Astrocyte (in vitro differentiated cells and primary cell): ENCODE results near the gene NBEA. TPM values are rescaled to one million over a fixed set of nuclear protein-coding genes. Genes with fewer than 3 reads are reported as not detected.
A peak's percentile ranks its signal among the peaks of the same experiment; 100 is the strongest.

Experiments used
- DNase-seq: peaks from one replicate; pipeline ENCODE4 v3.0.0-alpha.2; 2010; ENCODE audit warnings: low read depth
- FAIRE-seq: peaks from 2 replicates; lab custom pipeline; 2011; peaks lifted over from hg19 to GRCh38; lab: Jason Lieb, UNC
- H2AFZ ChIP-seq: 2 replicates; pipeline ENCODE4 v1.6.0; 2012; ENCODE audit warnings: low read depth, low read length, inconsistent platforms
- H3K27ac ChIP-seq: 2 replicates; pipeline ENCODE4 v1.5.1; 2011; ENCODE audit warnings: low read depth, low read length, inconsistent platforms
- H3K27me3 ChIP-seq: 2 replicates; pipeline ENCODE4 v1.6.0; 2011; ENCODE audit warnings: low read length, inconsistent platforms; ENCODE audit not compliant: insufficient read depth
- H3K36me3 ChIP-seq: 2 replicates; pipeline ENCODE4 v1.5.1; 2011; ENCODE audit warnings: low read length, inconsistent platforms; ENCODE audit not compliant: insufficient read depth
- H3K4me1 ChIP-seq: 2 replicates; pipeline ENCODE4 v1.5.1; 2011; ENCODE audit warnings: low read length, inconsistent platforms; ENCODE audit not compliant: insufficient read depth
- H3K4me2 ChIP-seq: 2 replicates; pipeline ENCODE4 v1.6.0; 2012; ENCODE audit warnings: low read length, inconsistent platforms
- H3K4me3 ChIP-seq: 2 replicates; pipeline ENCODE4 v1.5.1; 2011; ENCODE audit warnings: low read depth, mild to moderate bottlenecking, low read length, inconsistent platforms; ENCODE audit not compliant: insufficient read depth
- H3K79me2 ChIP-seq: 2 replicates; pipeline ENCODE4 v1.6.0; 2012; ENCODE audit warnings: mild to moderate bottlenecking, low read length, inconsistent platforms; ENCODE audit not compliant: insufficient read depth
- H3K9ac ChIP-seq: 2 replicates; pipeline ENCODE4 v1.6.0; 2012; ENCODE audit warnings: mild to moderate bottlenecking, low read length, inconsistent platforms
- H3K9me3 ChIP-seq: 2 replicates; pipeline ENCODE4 v1.5.1; 2012; ENCODE audit warnings: low read depth, mild to moderate bottlenecking, low read length, inconsistent platforms; ENCODE audit not compliant: insufficient read depth
- H4K20me1 ChIP-seq: 2 replicates; pipeline ENCODE4 v1.6.0; 2012; ENCODE audit warnings: low read length, inconsistent platforms; ENCODE audit not compliant: insufficient read depth
- H3K27ac Mint-ChIP-seq: one replicate; pipeline ENCODE4 v1.8.0; 2021; ENCODE audit warnings: mild to moderate bottlenecking, mixed read lengths; ENCODE audit not compliant: unreplicated experiment
- H3K27me3 Mint-ChIP-seq: one replicate; pipeline ENCODE4 v1.8.0; 2021; ENCODE audit warnings: low read depth, mixed read lengths; ENCODE audit not compliant: unreplicated experiment
- H3K36me3 Mint-ChIP-seq: one replicate; pipeline ENCODE4 v1.8.0; 2021; ENCODE audit warnings: low read depth, mixed read lengths; ENCODE audit not compliant: unreplicated experiment
- H3K4me1 Mint-ChIP-seq: one replicate; pipeline ENCODE4 v1.8.0; 2021; ENCODE audit warnings: low read depth, mixed read lengths; ENCODE audit not compliant: unreplicated experiment
- H3K4me3 Mint-ChIP-seq: one replicate; pipeline ENCODE4 v1.8.0; 2021; ENCODE audit warnings: mild to moderate bottlenecking, moderate library complexity, mixed read lengths; ENCODE audit not compliant: unreplicated experiment
- H3K9me3 Mint-ChIP-seq: one replicate; pipeline ENCODE4 v1.8.0; 2021; ENCODE audit warnings: mild to moderate bottlenecking, mixed read lengths; ENCODE audit not compliant: unreplicated experiment
- CTCF ChIP-seq: IDR thresholded peaks from 2 replicates; pipeline ENCODE4 v1.5.1; 2011; ENCODE audit warnings: low read depth, mild to moderate bottlenecking, inconsistent platforms, low read length, moderate library complexity; ENCODE audit not compliant: insufficient read depth
- EZH2 ChIP-seq: IDR thresholded peaks from 2 replicates; pipeline ENCODE4 v1.6.1; 2012; ENCODE audit warnings: mild to moderate bottlenecking, low read length, inconsistent platforms; ENCODE audit not compliant: insufficient read depth
- total RNA-seq: library from RNA; stranded (reverse); gene quantifications from 2 replicates; pipeline ENCODE4 v1.2.1, GENCODE V29; 2021

Gene NBEA
- total RNA-seq, 1 donor from 2014 or later = 7.8 TPM

DNA sequence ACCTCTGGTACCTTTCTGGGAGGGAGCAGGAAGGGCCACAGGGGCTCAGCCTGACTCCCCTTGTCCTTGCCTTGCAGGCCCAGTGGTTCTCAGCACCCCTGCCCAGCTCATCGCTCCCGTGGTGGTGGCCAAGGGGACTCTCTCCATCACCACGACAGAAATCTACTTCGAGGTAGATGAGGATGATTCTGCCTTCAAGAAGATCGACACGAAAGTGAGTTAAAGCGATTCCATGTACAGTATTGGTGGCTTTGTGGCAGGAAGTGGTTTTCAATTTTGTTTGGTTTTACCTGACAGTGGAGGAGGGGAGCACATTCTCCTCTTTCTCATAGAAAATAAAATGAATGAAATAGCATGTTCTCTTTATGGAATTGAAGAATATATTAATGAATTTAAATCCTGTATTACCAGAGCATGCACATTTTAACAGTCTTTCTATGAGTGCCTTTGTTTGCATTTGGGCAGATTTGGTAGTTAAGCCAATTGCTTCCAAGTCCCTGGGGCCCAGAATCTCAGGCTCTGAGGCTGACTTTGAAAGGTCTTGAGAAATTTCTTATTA is 530.3 kb downstream of the NBEA start:
- peak overlapping the region; percentile 88 for H3K4me2 ChIP-seq
- H3K9ac ChIP-seq = peak overlapping the region; percentile 77
- TF ChIP-seq CTCF (no peak), EZH2 (no peak)
- H2AFZ ChIP-seq = no peak overlapping the region
- peaks cover 36% of the 10 kb centered on the region for H3K27me3 ChIP-seq
- no peaks in the 10 kb centered on the region for H3K4me1 ChIP-seq
- Mint-ChIP-seq H3K9me3 (peaks cover 14% of the 10 kb centered on the region), H3K27me3 (peaks cover 37% of the 10 kb centered on the region), H3K4me3 (peak overlapping the region; percentile 79), H3K36me3 (no peaks in the 10 kb centered on the region), H3K27ac (no peak overlapping the region), H3K4me1 (peaks cover 15% of the 10 kb centered on the region)
- FAIRE-seq (no peak), DNase-seq (no peak)
- H3K27ac ChIP-seq = peak overlapping the region; percentile 16
- no peaks in the 10 kb centered on the region for H3K9me3 ChIP-seq
- peaks cover 16% of the 10 kb centered on the region for H3K79me2 ChIP-seq
- H3K4me3 ChIP-seq = peak overlapping the region; percentile 58
- no peaks in the 10 kb centered on the region for H4K20me1 ChIP-seq
- H3K36me3 ChIP-seq = no peaks in the 10 kb centered on the region

DNA sequence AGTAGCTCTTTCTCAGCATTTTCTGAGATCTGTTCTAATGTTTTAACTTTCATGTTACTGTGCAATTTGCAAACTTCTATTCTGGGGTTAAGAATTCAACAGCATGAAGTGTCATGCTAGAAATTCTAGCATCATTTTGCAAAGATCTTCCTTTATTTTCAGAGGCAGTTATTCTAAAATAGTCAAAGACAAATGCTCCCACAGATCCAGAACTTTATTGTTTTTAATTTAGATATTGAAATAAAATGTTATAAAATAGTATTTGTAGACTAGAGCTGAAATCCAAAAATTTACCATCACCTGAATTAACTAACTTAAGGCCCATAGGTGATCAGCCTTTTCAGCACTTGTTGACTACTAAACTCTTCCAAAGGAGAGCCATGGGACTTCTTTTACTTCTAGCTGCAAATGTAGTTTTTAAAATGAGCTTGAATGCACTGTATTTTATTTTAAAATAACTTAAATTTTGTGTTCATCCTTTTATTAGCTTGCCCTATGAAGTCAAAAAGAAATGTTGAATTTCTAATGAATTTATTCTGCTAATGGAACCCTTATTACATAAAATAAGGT is 531.2 kb downstream of the NBEA start:
- Mint-ChIP-seq H3K4me1 (peaks cover 10% of the 10 kb centered on the region), H3K36me3 (no peaks in the 10 kb centered on the region), H3K27me3 (peaks cover 46% of the 10 kb centered on the region), H3K27ac (no peak overlapping the region), H3K4me3 (peak overlapping the region; percentile 72), H3K9me3 (peaks cover 14% of the 10 kb centered on the region)
- Histone ChIP-seq H3K36me3 (no peaks in the 10 kb centered on the region), H3K9ac (peak overlapping the region; percentile 27), H3K79me2 (peaks cover 16% of the 10 kb centered on the region), H3K9me3 (no peaks in the 10 kb centered on the region), H3K27me3 (peaks cover 44% of the 10 kb centered on the region), H2AFZ (no peak overlapping the region), H4K20me1 (no peaks in the 10 kb centered on the region), H3K4me3 (peak overlapping the region; percentile 31), H3K27ac (no peak overlapping the region), H3K4me1 (no peaks in the 10 kb centered on the region), H3K4me2 (peak overlapping the region; percentile 88)
- FAIRE-seq = no peak
- TF ChIP-seq CTCF (no peak), EZH2 (no peak)
- no peak for DNase-seq

GRCh38 chr13:35473802-35474201 is 531.7 kb downstream of the NBEA start:
- H3K4me1 Mint-ChIP-seq = peaks cover 7% of the 10 kb centered on the region
- peaks cover 14% of the 10 kb centered on the region for H3K9me3 Mint-ChIP-seq
- Histone ChIP-seq H2AFZ (no peak overlapping the region), H3K9me3 (no peaks in the 10 kb centered on the region), H3K79me2 (peaks cover 16% of the 10 kb centered on the region), H4K20me1 (no peaks in the 10 kb centered on the region), H3K4me3 (peak overlapping the region; percentile 31), H3K9ac (peak overlapping the region; percentile 27), H3K4me1 (no peaks in the 10 kb centered on the region), H3K27ac (no peak overlapping the region), H3K36me3 (no peaks in the 10 kb centered on the region), H3K27me3 (peaks cover 47% of the 10 kb centered on the region), H3K4me2 (peak overlapping the region; percentile 37)
- no peak for FAIRE-seq
- peak overlapping the region; percentile 72 for H3K4me3 Mint-ChIP-seq
- H3K27me3 Mint-ChIP-seq = peaks cover 50% of the 10 kb centered on the region
- TF ChIP-seq EZH2 = no peak
- TF ChIP-seq CTCF = no peak
- DNase-seq = no peak
- no peaks in the 10 kb centered on the region for H3K36me3 Mint-ChIP-seq
- H3K27ac Mint-ChIP-seq = no peak overlapping the region
